ENCODE results near the gene ZYX. TPM values are rescaled to one million over a fixed set of nuclear protein-coding genes. Genes with fewer than 3 reads are reported as not detected.

Gene ZYX
- total RNA-seq, 1 experiment from 2014 or later = 260 TPM

- TF ChIP-seq, protein P1, sequence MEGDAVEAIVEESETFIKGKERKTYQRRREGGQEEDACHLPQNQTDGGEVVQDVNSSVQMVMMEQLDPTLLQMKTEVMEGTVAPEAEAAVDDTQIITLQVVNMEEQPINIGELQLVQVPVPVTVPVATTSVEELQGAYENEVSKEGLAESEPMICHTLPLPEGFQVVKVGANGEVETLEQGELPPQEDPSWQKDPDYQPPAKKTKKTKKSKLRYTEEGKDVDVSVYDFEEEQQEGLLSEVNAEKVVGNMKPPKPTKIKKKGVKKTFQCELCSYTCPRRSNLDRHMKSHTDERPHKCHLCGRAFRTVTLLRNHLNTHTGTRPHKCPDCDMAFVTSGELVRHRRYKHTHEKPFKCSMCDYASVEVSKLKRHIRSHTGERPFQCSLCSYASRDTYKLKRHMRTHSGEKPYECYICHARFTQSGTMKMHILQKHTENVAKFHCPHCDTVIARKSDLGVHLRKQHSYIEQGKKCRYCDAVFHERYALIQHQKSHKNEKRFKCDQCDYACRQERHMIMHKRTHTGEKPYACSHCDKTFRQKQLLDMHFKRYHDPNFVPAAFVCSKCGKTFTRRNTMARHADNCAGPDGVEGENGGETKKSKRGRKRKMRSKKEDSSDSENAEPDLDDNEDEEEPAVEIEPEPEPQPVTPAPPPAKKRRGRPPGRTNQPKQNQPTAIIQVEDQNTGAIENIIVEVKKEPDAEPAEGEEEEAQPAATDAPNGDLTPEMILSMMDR (IDR thresholded peaks at IDR 0.05; ENCODE audit: unreplicated experiment) = no peak
- Mint-ChIP-seq H3K36me3 (ENCODE audit: insufficient read depth, unreplicated experiment) (no peaks in the 10 kb centered on the region), H3K4me3 (ENCODE audit: unreplicated experiment) (no peak overlapping the region), H3K27ac (ENCODE audit: low read depth, unreplicated experiment) (no peak overlapping the region), H3K4me1 (ENCODE audit: insufficient read depth, unreplicated experiment) (no peaks in the 10 kb centered on the region), H3K9me3 (ENCODE audit: unreplicated experiment) (no peaks in the 10 kb centered on the region), H3K27me3 (ENCODE audit: insufficient read depth, unreplicated experiment) (peaks cover 7% of the 10 kb centered on the region)
- intact Hi-C loops (cut with micrococcal nuclease) = no loop called here
- BruUV-seq (replicated peaks) = no TSS peak
- ChIA-PET CTCF (interaction anchor here (0.7 kb wide), 1 partner anchor 55 kb away, joined by 3 read pairs; no protein-coding TSS in a partner anchor), POLR2A (interaction anchor here (1.2 kb wide), 1 partner anchor 48 kb away, joined by 4 read pairs; no protein-coding TSS in a partner anchor)
- DNase-seq (ENCODE audit: unreplicated experiment) = no peak
Observed at GRCh38 chr7:143354376-143354775, 26.8 kb upstream of the ZYX start.

GRCh38 chr7:143354965-143355364 lies 26.2 kb upstream of the ZYX start:
- H3K27me3 Mint-ChIP-seq (ENCODE audit: insufficient read depth, unreplicated experiment) = peaks cover 13% of the 10 kb centered on the region
- H3K36me3 Mint-ChIP-seq (ENCODE audit: insufficient read depth, unreplicated experiment) = no peaks in the 10 kb centered on the region
- no peaks in the 10 kb centered on the region for H3K4me1 Mint-ChIP-seq (ENCODE audit: insufficient read depth, unreplicated experiment)
- no TSS peak for BruUV-seq (replicated peaks)
- CTCF ChIA-PET = no interaction called here
- no peak overlapping the region for H3K4me3 Mint-ChIP-seq (ENCODE audit: unreplicated experiment)
- no peak overlapping the region for H3K27ac Mint-ChIP-seq (ENCODE audit: low read depth, unreplicated experiment)
- DNase-seq (ENCODE audit: unreplicated experiment) = no peak
- H3K9me3 Mint-ChIP-seq (ENCODE audit: unreplicated experiment) = no peaks in the 10 kb centered on the region
- intact Hi-C loops (cut with micrococcal nuclease) = no loop called here
- POLR2A ChIA-PET = no interaction called here
- TF ChIP-seq, protein P1 (IDR thresholded peaks at IDR 0.05; ENCODE audit: unreplicated experiment) = no peak

- H3K4me3 Mint-ChIP-seq (ENCODE audit: unreplicated experiment) = no peak overlapping the region
- peaks cover 20% of the 10 kb centered on the region for H3K27me3 Mint-ChIP-seq (ENCODE audit: insufficient read depth, unreplicated experiment)
- TF ChIP-seq, protein P1 (IDR thresholded peaks at IDR 0.05; ENCODE audit: unreplicated experiment) = peak; percentile 9
- no TSS peak for BruUV-seq (replicated peaks)
- H3K4me1 Mint-ChIP-seq (ENCODE audit: insufficient read depth, unreplicated experiment) = no peaks in the 10 kb centered on the region
- DNase-seq (ENCODE audit: unreplicated experiment) = no peak
- no peak overlapping the region for H3K27ac Mint-ChIP-seq (ENCODE audit: low read depth, unreplicated experiment)
- POLR2A ChIA-PET = no interaction called here
- intact Hi-C loops (cut with micrococcal nuclease) = no loop called here
- no peaks in the 10 kb centered on the region for H3K9me3 Mint-ChIP-seq (ENCODE audit: unreplicated experiment)
- CTCF ChIA-PET = interaction anchor here (1.2 to 1.4 kb wide), 2 partner anchors 13 to 24 kb away, joined by 3 to 6 read pairs; no protein-coding TSS in a partner anchor
- no peaks in the 10 kb centered on the region for H3K36me3 Mint-ChIP-seq (ENCODE audit: insufficient read depth, unreplicated experiment)
Observed at GRCh38 chr7:143355450-143356385, 25.4 kb upstream of the ZYX start.

DNA sequence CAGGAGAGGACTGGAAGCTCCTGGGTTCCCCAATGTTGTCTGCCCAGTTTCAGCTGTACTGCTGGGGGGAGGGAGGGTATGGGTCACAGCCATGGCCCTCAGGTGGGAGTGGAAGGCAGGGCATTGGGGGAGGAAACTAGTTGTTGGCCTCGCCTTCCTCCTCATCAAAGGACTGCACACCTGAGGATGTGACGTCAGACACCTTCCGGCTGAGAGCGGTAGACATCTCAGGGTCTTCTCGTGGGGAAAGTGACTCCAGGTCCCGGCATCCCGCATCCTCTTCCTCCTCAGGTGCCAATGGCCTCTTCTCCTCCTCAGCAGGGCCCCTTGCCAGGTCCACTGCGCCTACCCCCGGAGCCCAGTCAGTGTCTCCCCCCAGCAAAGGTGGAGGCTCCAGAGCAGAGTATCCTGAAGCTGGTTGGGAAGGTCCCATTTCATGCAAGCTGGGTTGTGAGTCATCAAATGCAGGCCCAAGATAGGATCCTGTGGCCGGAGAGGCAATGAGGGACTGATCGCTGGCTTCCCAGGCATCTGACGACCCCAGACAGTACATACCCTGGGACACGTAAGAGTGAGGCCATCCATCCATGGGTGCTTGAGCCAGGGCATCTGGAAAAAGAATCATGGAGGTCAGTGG lies 24.6 kb upstream of the ZYX start:
- POLR2A ChIA-PET = no interaction called here
- DNase-seq (ENCODE audit: unreplicated experiment) = no peak
- TF ChIP-seq, protein P1 (IDR thresholded peaks at IDR 0.05; ENCODE audit: unreplicated experiment) = no peak
- Mint-ChIP-seq H3K36me3 (ENCODE audit: insufficient read depth, unreplicated experiment) (no peaks in the 10 kb centered on the region), H3K27me3 (ENCODE audit: insufficient read depth, unreplicated experiment) (peaks cover 29% of the 10 kb centered on the region), H3K4me1 (ENCODE audit: insufficient read depth, unreplicated experiment) (no peaks in the 10 kb centered on the region), H3K27ac (ENCODE audit: low read depth, unreplicated experiment) (no peak overlapping the region), H3K9me3 (ENCODE audit: unreplicated experiment) (no peaks in the 10 kb centered on the region), H3K4me3 (ENCODE audit: unreplicated experiment) (no peak overlapping the region)
- BruUV-seq (replicated peaks) = no TSS peak
- CTCF ChIA-PET = interaction anchor here (1.2 to 1.4 kb wide), 2 partner anchors 13 to 23 kb away, joined by 3 to 6 read pairs; no protein-coding TSS in a partner anchor
- intact Hi-C loops (cut with micrococcal nuclease) = no loop called here

All from MCF 10A (cell line).